ENCODE measurements around the gene NSD1.
"Not testable (repeated sequence)": the region's sequence is repeated elsewhere in the genome, so short reads cannot be mapped to it uniquely, and the experiment has no call there.

Gene NSD1

DNA sequence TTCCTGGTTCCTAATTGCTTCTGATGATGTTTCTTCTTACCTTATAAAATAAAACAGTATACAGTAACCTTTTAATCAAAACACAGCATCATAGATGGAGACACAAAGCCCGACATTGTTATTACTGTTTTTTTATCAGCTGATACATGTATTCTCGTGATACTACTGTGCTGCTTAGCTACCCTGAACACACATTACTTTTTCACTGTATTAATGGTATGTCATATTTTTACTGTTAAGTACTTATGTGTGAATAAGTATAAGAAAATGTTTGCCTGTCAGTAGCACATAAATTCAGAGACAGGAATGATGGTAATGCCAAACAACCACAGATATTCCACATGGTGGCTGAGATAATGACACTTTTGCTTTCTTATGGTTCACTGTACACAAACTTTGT, 101.3 kb downstream of the NSD1 start:
- DNase-seq = no peak

DNA sequence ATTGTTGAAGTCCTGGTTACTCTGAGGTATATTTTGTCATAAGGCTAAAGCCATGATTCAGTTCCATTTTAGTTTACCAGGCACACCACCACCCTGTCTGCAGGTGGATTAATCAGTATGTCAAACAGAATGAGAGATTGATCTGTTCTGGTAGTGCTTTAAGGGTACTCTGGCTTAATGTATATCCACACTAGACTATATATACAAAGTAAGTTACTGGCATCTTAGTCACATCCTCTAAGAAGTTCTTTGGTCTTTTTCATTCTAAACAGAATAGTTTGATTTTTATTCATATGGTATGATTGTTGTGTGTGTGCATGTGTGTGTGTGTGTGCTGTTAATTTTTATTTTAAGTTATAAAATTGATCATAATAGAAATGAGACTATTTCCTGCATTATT, 108.2 kb downstream of the NSD1 start:
- no peak for DNase-seq

DNA sequence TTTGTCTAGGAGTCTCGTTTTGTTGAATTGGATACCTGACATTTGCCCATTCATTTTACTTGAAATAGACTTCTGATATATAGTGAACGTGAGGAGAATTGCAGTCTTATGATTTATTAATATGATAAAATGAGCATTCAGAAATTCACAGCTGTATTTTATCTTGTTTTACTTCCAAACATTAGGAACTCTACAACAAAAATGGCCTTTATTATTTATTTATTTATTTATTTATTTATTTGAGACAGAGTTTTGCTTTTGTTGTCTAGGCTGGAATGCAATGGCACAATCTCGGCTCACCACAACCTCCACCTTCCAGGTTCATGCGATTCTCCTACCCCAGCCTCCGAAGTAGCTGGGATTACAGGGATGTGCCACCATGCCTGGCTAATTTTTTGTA, 108.7 kb downstream of the NSD1 start:
- DNase-seq = no peak

DNA sequence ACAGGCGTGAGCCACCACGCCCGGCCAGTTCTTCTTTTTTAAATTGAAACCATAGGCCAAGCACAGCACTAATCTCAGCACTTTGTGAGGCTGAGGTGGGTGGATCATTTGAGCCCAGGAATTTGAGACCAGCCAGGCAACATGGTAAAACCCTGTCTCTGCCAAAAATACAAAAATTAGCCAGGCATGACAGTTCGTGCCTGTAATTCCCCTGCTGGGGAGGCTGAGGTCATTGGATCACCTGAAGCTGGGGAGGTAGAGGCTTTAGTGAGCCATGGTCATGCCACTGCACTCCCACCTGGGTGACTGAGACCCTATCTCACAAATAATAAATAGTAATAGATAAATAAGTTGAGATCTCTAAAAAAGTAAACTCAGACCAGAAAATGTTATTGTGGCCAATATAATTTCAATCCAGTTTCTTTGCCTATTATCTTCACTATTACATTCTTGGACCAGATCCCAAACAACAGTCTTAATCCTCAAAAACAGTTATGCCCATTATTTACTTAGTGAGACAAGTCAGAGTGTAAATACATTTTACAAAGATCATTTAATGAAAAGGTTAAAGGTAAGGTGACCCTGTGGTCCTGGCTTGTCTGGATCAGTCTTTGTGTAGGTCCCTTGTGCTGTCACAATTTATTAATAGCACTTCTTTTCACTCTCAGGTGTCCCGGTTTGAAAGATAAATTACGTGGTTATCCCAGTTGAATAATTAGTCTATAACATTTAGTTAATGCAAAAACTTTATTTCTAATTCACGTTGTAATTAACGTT, 116.4 kb downstream of the NSD1 start:
- no peak for DNase-seq

DNA sequence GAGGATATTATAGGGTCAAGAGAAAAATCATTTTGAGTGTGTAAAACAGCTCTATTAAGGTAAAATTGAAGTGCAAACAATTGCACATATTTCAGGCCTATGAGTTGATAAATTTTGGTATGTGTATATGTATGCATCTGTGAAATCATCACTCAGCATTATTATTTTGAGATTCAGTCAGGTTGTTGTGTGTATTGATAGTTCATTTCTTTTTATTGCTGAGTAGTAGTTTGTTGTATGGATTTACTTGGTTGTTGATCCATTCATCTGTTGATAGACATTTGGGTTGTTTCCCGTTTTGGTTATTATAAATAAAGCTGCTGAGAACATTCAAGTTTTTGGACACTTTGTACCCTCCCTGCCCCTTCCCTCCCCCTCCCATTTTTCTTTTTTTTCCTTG, 119.7 kb downstream of the NSD1 start:
- DNase-seq = no peak

DNA sequence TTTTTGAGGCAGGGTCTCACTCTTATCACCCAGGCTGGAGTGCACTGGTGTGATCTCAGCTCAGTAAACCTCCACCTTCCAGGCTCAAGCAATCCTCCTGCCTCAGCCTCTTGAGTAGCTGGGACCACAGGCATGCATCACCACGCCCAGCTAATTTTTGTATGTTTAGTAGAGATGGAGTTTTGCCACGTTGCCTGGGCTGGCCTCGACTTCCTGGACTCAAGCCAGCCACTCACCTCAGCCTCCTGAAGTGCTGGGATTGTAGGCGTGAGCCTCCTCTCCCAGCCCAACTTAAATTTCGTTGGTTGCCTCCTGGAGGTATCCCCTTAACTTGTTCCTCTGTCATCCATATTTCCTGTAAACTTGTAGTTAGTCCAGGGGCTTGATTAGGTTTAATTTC, 122.7 kb downstream of the NSD1 start:
- no peak for DNase-seq

DNA sequence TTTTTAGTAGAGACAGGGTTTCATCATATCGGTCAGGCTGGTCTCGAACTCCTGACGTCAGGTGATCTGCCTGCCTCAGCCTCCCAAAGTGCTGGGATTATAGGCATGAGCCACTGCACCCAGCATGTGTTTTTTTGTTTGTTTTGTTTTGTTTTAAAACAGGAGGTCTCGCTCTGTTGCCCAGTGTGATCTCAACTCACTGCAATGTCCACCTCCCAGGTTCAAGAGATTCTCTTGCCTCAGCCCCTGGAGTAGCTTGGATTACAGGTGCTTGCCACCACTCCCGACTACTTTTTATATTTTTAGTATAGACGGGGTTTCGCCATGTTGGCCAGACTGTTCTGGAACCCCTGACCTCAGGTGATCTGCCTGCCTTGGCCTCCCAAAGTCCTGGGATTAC, 125.1 kb downstream of the NSD1 start:
- DNase-seq = not testable (repeated sequence)

DNA sequence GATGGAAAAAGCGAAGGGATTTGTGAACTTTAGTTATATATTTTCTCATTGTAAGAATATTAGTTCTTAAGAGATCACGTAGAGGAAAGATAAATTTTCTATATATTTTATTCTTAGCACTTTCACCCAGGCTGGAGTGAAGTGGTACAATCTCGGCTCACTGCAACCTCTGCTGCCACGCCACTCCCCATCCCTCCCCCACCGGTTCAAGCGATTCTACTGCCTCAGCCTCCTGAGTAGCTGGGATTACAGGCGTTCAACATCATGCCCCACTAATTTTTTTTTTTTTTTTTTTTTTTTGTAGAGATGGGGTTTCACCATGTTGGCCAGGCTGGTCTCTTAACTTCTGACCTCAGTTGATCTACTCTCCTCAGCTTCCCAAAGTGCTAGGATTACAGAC, 127.4 kb downstream of the NSD1 start:
- no peak for DNase-seq

DNA sequence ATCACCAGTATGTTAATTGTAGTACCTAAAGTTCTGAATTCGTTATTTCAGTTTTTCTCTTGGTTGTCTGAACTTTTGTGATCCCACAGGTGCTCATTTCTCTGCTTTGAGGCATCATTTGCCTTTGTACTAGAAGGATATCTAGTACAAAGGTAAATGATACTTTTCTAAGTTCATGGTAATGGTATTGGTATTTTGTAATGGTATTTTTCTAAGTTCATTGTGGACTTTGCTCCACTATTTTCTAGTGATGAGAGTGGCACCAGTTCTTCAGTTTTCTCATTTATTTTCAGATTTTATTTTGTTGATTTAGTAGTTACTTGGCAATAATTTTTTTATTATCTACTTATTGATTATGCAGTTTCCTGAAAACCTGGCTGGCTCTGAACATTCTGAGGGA, 127.9 kb downstream of the NSD1 start:
- DNase-seq = no peak

DNA sequence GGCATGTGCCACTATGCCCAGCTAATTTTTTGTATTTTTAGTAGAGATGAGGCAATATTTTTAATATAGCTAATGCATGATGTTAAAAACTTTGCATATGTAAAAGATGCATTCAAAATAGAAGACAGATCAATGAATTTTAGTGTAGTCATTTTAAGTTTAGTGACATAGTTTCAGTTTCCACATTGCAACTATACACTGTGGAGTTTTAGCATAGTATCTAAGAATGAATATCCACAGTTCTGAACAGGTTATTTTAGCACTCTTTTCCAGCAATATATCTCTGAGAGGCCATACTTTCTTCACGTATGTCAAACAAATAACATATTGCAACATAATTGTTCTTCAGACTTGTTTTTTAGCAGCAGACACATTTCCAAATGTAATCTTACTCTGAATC, 130.6 kb downstream of the NSD1 start:
- DNase-seq = no peak

DNA sequence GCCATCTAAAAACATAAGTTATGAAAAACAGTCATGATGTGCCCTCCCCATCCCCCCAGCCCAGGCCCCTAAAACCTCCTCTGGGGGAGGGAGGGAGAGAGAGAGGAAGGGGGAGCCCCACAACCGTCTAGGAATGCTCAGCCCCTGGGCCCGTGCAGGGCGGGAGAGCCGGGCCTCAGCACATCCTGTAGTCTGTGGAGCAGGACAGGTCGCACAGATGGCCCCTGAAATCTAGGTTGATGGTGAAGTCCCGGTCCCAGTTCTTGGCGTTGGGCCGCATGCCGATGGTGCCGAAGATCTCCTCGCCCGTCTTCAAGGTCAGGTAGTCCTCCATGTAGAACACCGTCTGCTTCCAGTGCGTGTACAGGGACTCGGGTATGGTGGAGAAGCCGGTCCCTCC, 131.8 kb downstream of the NSD1 start:
- no peak for DNase-seq

DNA sequence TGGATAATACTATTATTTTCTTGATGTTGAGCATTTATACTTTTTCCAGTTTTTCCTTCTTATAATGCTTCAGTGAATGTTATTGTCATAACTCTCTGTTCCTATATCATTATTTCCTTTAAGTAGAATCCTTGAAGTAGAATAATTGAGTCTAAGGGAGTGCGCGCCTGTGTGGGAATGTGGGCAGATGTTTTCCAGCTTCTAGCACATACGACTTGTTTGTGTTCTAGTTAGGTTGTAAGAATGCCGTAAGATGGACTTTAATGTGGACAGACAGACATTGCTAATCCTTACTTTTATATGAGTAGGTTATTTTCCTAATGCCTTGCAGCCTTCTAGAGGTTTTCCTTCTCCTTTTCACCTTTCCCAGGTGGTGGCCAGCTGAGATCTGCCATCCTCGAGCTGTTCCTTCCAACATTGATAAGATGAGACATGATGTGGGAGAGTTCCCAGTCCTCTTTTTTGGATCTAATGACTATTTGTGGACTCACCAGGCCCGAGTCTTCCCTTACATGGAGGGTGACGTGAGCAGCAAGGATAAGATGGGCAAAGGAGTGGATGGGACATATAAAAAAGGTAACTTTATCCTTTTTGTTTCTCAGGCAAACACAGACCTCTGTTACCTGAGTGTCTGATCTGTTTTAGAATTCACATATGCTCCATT, 135.8 kb downstream of the NSD1 start:
- no peak for DNase-seq

DNA sequence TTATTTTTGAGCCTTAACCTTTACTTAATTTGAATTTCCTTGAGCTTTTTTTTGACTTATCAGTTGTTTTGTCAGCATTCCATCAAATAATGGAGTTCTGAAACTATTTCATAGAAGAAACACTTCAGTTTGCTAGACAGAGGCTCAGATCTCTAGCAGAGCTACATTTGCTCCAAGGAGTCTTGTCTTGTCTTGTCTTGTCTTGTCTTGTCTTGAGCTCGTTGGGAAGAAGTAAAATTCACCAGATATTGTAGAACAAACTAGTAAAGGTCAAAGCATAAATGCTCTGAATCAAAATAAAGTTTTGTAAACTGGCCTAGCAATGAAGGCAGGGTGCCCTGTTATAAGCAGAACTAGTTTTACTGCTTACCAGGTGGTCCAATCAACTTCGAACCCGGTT, 136.4 kb downstream of the NSD1 start:
- no peak for DNase-seq

DNA sequence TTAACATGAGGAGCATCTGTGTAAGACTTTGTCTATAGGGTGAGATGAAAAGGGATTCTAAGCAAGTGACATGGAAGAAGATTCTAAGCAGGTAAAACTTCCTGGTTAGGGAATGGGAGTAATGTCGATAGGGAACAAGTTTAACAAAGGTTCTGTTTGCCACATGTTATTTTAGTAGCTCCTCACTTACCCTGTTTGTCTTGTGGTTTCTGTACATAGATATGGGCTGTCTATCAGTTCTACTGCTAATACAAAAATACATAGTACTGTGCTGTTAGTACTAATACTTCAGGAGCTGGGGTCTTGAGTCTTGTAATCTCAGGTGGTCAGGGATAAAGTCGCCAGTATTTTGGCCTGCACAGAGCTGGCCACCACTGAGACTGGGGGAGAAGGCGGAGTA, 137.1 kb downstream of the NSD1 start:
- DNase-seq = no peak

DNA sequence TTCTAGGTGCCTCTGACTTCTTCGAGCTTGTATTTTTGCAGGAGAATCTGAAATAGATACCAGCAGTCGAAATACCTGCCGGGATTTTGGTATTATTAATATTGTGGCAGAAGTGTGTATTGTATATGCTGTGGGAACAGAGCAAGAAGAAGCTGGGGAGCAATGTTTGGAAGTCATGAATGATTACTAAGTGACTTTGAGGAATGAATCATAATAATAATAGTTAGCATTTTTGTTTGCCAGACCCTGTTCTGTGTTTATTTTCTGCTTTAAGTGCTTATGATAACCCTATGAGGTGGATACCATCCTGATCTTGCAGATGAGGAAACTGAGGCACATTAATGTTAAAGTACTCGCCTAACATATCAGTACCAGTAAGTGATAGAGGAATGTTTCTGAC, 137.5 kb downstream of the NSD1 start:
- DNase-seq = no peak

DNA sequence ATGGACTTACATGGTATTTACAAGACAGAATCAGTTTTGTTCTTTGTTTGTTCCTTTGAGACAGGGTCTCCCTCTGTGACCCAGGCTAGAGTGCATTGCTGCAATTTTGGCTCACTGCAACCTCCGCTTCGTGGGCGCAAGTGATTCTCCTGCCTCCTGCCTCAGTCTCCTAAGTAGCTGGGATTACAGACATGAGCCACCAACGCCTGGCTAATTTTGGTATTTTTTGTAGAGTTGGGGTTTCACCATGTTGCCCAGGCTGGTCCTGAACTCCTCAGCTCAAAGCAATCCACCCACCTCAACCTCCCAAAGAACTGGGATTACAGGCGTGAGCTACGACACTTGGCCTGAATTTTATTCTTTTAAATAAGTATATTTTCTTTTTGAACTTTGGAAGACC, 142.3 kb downstream of the NSD1 start:
- no peak for DNase-seq

DNA sequence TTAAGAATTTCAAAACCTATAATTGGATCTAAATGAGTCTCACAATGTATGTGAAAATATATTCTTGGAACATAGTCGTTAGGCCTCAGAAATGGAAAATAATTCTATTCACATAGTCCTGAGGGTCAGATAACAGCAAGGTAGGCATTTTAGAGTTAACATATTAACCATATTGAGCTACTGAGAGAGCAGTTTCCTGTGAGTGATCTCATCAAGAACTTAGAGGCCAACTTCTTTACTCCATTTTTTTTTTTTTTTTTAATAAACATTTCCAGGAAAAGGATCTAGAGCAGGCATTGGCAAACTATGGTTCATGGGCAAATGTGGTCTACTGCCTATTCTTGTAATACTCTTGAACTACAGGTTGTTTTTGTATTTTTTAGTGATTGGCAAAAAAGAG, 143.3 kb downstream of the NSD1 start:
- no peak for DNase-seq

DNA sequence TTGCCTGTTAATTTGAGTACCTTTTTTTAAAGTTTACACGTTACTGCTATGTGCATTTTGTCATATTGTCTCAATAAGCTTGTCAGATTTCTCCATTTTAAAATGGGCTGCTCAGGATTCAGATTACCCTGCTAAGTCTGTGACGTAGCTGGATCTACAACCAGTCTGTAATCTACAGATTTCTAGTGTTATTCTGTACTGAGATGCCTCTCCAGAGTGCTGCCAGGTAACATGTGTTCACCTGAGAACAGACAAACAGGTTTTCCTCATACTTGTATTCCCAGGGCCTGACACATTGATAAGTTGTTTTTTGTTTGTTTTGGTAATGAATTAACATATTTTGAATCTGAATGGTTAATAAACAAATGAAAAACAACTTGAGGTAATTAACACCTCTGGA, 154.6 kb downstream of the NSD1 start:
- no peak for DNase-seq

DNA sequence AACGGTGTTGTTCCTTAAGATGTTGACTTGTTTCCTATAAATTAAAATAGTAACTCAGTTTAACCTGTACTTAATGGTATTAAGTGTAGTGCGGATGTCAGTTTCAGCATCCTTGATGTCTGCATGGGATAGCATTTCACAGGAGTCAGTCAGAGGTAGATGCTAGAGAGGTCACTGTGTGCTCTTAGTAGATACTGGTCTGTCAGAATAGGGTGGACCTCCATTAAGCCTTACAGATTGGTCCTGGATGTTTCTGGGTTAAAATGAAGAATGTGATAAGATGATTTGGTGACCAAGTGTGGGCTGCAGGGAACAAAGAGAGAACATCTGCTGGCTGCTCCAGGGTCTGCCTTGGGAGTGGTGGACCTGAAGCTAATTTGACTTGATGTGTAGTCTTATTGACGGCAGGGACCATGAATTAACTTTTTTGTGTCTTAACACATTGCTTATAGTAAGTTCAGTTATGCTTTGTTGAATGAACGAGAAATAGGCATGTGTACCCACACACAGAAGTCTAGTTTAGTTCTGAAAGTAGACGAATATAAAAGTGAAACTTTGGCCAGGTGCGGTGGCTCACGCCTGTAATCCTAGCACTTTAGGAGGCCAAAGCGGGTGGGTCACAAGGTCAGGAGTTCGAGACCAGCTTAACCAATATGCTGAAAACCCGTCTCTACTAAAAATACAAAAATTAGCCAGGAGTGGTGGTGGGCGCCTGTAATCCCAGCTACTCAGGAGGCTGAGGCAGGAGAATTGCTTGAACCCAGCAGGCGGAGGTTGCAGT, 157.4 kb downstream of the NSD1 start:
- DNase-seq = no peak

DNA sequence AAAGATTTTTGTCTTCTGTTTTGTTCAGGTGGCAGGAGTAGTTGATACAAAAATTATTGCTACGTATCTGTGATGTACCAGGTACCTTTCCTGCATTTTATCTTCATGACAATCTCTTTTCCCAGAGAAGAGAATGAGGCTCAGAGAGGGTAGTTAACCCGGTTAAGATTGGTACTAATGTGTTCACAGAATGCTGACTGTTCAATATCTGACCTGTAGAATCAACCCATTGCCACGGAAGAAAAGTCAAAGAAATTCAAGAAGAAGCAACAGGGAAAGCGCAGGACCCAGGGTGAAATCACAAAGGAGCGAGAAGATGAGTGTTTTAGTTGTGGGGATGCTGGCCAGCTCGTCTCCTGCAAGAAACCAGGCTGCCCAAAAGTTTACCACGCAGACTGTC, 158.2 kb downstream of the NSD1 start:
- DNase-seq = no peak

DNA sequence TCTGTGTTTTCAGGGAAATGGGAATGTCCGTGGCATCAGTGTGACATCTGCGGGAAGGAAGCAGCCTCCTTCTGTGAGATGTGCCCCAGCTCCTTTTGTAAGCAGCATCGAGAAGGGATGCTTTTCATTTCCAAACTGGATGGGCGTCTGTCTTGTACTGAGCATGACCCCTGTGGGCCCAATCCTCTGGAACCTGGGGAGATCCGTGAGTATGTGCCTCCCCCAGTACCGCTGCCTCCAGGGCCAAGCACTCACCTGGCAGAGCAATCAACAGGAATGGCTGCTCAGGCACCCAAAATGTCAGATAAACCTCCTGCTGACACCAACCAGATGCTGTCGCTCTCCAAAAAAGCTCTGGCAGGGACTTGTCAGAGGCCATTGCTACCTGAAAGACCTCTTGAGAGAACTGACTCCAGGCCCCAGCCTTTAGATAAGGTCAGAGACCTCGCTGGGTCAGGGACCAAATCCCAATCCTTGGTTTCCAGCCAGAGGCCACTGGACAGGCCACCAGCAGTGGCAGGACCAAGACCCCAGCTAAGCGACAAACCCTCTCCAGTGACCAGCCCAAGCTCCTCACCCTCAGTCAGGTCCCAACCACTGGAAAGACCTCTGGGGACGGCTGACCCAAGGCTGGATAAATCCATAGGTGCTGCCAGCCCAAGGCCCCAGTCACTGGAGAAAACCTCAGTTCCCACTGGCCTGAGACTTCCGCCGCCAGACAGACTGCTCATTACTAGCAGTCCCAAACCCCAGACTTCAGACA, 160.4 kb downstream of the NSD1 start:
- DNase-seq = no peak

DNA sequence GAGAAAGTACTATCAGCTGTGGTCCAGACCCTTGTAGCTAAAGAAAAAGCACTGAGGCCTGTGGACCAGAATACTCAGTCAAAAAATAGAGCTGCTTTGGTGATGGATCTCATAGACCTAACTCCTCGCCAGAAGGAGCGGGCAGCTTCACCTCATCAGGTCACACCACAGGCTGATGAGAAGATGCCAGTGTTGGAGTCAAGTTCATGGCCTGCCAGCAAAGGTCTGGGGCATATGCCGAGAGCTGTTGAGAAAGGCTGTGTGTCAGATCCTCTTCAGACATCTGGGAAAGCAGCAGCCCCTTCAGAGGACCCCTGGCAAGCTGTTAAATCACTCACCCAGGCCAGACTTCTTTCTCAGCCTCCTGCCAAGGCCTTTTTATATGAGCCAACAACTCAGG, 161.1 kb downstream of the NSD1 start:
- DNase-seq = no peak

DNA sequence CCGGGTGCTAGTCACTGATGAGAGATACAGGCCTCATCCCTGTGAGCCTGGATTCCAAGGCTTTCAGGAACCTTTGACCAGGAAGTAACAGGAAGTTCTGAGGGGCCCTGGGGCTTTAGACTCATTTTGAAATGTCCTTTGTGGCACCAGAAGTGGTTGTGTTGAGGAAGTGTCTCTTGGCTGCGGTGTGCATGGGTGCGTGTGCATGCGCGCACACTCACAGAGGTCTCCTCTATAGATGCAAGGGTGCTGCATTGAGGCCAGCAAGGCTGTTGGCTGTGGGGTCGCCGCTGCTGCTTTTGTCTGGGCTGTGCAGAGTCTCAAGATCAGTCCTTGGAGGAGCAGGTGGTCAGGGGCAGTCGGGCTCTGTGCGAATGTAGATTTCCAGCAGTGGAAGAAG, 162.4 kb downstream of the NSD1 start:
- no peak for DNase-seq
